GM12878 (cell line): ENCODE data around the gene SLC16A6. TPM values are rescaled to one million over a fixed set of nuclear protein-coding genes. Genes with fewer than 3 reads are reported as not detected.

Experiments
- ATAC-seq: fragments of 200-7000 bp; cut with Tn5 transposase; 3 replicates; pipeline ENCODE4 v1.9.1; 2020; ENCODE audit warnings: mild to moderate bottlenecking, moderate library complexity
- BruUV-seq: library from RNA; stranded (reverse); fragments of 400-500 nt; replicated peaks from 2 replicates; lab custom pipeline; 2021; lab: Mats Ljungman, UMichigan
- CTCF ChIA-PET: fragments of 300-600 bp; sonication (Branson Sonifier 250); formaldehyde crosslinking; extraction: SDS; loops from one replicate; lab custom pipeline; 2021; ENCODE audit warnings: inconsistent platforms; lab: Yijun Ruan, JAX
- POLR2A ChIA-PET: fragments of 350-600 bp; formaldehyde crosslinking; extraction: SDS; loops from one replicate; lab custom pipeline; 2021; ENCODE audit warnings: inconsistent platforms; lab: Charles Lee
- RAD21 ChIA-PET: fragments of 300-600 bp; sonication (Branson Sonifier 250); formaldehyde crosslinking; loops from one replicate; lab custom pipeline; 2023; ENCODE audit warnings: antibody characterized with exemption; ENCODE audit not compliant: unreplicated experiment; lab: Charles Lee
- SMC1A ChIA-PET: fragments of 300-600 bp; sonication (Branson Sonifier 250); formaldehyde crosslinking; loops from one replicate; lab custom pipeline; 2023; ENCODE audit not compliant: unreplicated experiment, uncharacterized antibody; lab: Charles Lee
- DNase-seq: peaks from one replicate; pipeline ENCODE4 v3.0.0-alpha.2; 2011; ENCODE audit warnings: low read depth, low spot score
- FAIRE-seq: peaks from 3 replicates; lab custom pipeline; 2011; peaks lifted over from hg19 to GRCh38; lab: Jason Lieb, UNC
- H2AFZ ChIP-seq: 2 replicates; pipeline ENCODE4 v1.6.0; 2011; ENCODE audit warnings: low read depth, low read length, control low read depth; ENCODE audit not compliant: control insufficient read depth
- H3K27ac ChIP-seq: 2 replicates; pipeline ENCODE4 v1.5.1; 2011; ENCODE audit warnings: control low read depth; ENCODE audit not compliant: control insufficient read depth, insufficient read depth
- H3K27me3 ChIP-seq, 2 experiments: replicated peaks in 1 of 2; 2 replicates each; pipeline versions ENCODE4 v1.6.0 to v1.6.1; 2011; ENCODE audit warnings: low read length in 1 of 2; ENCODE audit not compliant: control insufficient read depth in 2 of 2, insufficient read depth in 2 of 2
- H3K36me3 ChIP-seq, 2 experiments: 2 replicates each; pipeline ENCODE4 v1.5.1; 2011; ENCODE audit warnings: low read length in 1 of 2; ENCODE audit not compliant: control insufficient read depth in 2 of 2, insufficient read depth in 2 of 2
- H3K4me1 ChIP-seq: 2 replicates; pipeline ENCODE4 v1.6.1; 2011; ENCODE audit warnings: mild to moderate bottlenecking, low read length, moderate library complexity, mixed read lengths; ENCODE audit not compliant: control insufficient read depth, insufficient read depth
- H3K4me2 ChIP-seq: 2 replicates; pipeline ENCODE4 v1.6.0; 2011; ENCODE audit warnings: control low read depth; ENCODE audit not compliant: control insufficient read depth, insufficient read depth
- H3K4me3 ChIP-seq: fragments of 200-600 bp; sonication (generic); 2 replicates; pipeline ENCODE4 v1.5.1; 2016
- H3K79me2 ChIP-seq: 2 replicates; pipeline ENCODE4 v1.6.0; 2011; ENCODE audit warnings: low read length; ENCODE audit not compliant: control insufficient read depth, insufficient read depth
- H3K9ac ChIP-seq: 2 replicates; pipeline ENCODE4 v1.8.0; 2011; ENCODE audit warnings: low read length, control low read depth, mixed read lengths; ENCODE audit not compliant: control insufficient read depth, insufficient read depth
- H3K9me3 ChIP-seq: replicated peaks from 3 replicates; pipeline ENCODE4 v1.5.1; 2011; ENCODE audit warnings: mild to moderate bottlenecking, low read length; ENCODE audit not compliant: control insufficient read depth, insufficient read depth
- H4K20me1 ChIP-seq: 2 replicates; pipeline ENCODE4 v1.6.0; 2011; ENCODE audit not compliant: control insufficient read depth, insufficient read depth
- BRCA1 ChIP-seq: IDR thresholded peaks from 2 replicates; pipeline ENCODE4 v1.6.1; 2011; ENCODE audit warnings: low read depth, low read length, improper control_type of control experiment
- CHD4 ChIP-seq: fragments of 200-600 bp; sonication (generic); IDR thresholded peaks from 2 replicates; pipeline ENCODE4 v1.6.1; 2016; ENCODE audit warnings: mild to moderate bottlenecking
- CREB1 ChIP-seq: IDR thresholded peaks from 2 replicates; pipeline ENCODE4 v1.6.1; 2012; ENCODE audit warnings: low read depth, mild to moderate bottlenecking, inconsistent platforms
- EED ChIP-seq: sonication (generic); IDR thresholded peaks from 2 replicates; pipeline ENCODE4 v1.6.1; 2016; ENCODE audit warnings: antibody characterized with exemption, low read depth
- GABPA ChIP-seq: IDR thresholded peaks from 2 replicates; pipeline ENCODE4 v1.6.1; 2014; ENCODE audit warnings: antibody characterized with exemption, low read depth, mild to moderate bottlenecking, inconsistent platforms
- HDGF ChIP-seq: fragments of 450-650 bp; IDR thresholded peaks from 2 replicates; pipeline ENCODE4 v1.6.1; 2016; ENCODE audit warnings: antibody characterized with exemption
- MLLT1 ChIP-seq: fragments of 450-650 bp; IDR thresholded peaks from 2 replicates; pipeline ENCODE4 v1.6.1; 2016; ENCODE audit warnings: mild to moderate bottlenecking
- NRF1 ChIP-seq: conservative IDR thresholded peaks from 2 replicates; pipeline ENCODE4 v1.6.1; 2011; ENCODE audit warnings: mild to moderate bottlenecking, low read depth, low read length, improper control_type of control experiment
- ZBTB4 ChIP-seq: fragments of 450-650 bp; formaldehyde crosslinking; IDR thresholded peaks from 2 replicates; pipeline ENCODE4 v1.4.0; 2022; ENCODE audit warnings: mild to moderate bottlenecking, moderate library complexity
- WGBS: methylation state at CpG from one replicate; pipeline ENCODE4 v1.1.6; 2016; ENCODE audit warnings: low lambda C conversion rate; ENCODE audit not compliant: insufficient replicate concordance, insufficient coverage; ENCODE audit errors: missing lambda C conversion rate; 5-methylcytosine and 5-hydroxymethylcytosine counted together
- in situ Hi-C: fragments of 300-500 bp; cut with MboI; formaldehyde crosslinking; loops from 9 replicates; pipeline ENCODE4 v1.14.3; 2018; ENCODE audit warnings: mixed read lengths
- intact Hi-C: fragments of 100-400 bp; cut with micrococcal nuclease; formaldehyde crosslinking; loops from one replicate; pipeline ENCODE4 v1.14.2; 2022; ENCODE audit not compliant: unreplicated experiment
- polyA plus RNA-seq, 11 experiments: library from polyadenylated mRNA; depleted of rRNA in 4 of 11; unstranded in 6 of 11; stranded (reverse) in 5 of 11; fragments of >200 nt; fragmentation: Nextera tagmentation in 4 of 11; fragmentation: Illumina TruSeq in 1 of 11; extraction: Ambion mirVana in 4 of 11; extraction: Trizol in 1 of 11; gene quantifications; 1 replicate in 1 of 11; 2 replicates in 10 of 11; pipeline versions ENCODE4 v1.2.1 to v1.2.3, GENCODE V29; 2011 to 2016; ENCODE audit warnings: inconsistent platforms in 2 of 11, missing spikeins in 2 of 11, low read depth in 1 of 11
- total RNA-seq, 4 experiments: library from RNA; depleted of rRNA in 3 of 4; stranded (reverse); fragments of >200 nt in 3 of 4; fragmentation: Illumina TruSeq in 1 of 4; extraction: Trizol in 1 of 4; gene quantifications; 2 replicates each; pipeline versions ENCODE4 v1.2.1 to v1.2.3, GENCODE V29; 2013 to 2021

The SLC16A6 gene
- total and polyA plus RNA-seq, 10 of the 15 experiments (the other 5 are each of a cell fraction or from before 2014, with no cell fraction given): 2.4 to 8.8 (median 6.0) TPM

- H3K27me3 ChIP-seq: no peaks in the 10 kb centered on the region
- no peaks in the 10 kb centered on the region for H4K20me1 ChIP-seq
- H3K4me3 ChIP-seq: no peak overlapping the region
- H3K9me3 ChIP-seq: no peaks in the 10 kb centered on the region
- POLR2A ChIA-PET: no interaction called here
- no peaks in the 10 kb centered on the region for H3K36me3 ChIP-seq
- no peaks in the 10 kb centered on the region for H3K79me2 ChIP-seq
- CTCF ChIA-PET: interaction anchor here (3.1 kb wide), 1 partner anchor 97 kb away, joined by 9 read pairs; no protein-coding TSS in a partner anchor
- TF ChIP-seq BRCA1: no peak
- no peak for TF ChIP-seq NRF1
- TF ChIP-seq CHD4: no peak
- TF ChIP-seq EED: no peak
- TF ChIP-seq, all 136 proteins: peak for 0
- no peak overlapping the region for H2AFZ ChIP-seq
- ATAC-seq: no peak
- no peak overlapping the region for H3K9ac ChIP-seq
- H3K27ac ChIP-seq: no peak overlapping the region
- intact Hi-C loops (no loop called here), in situ Hi-C loops (no loop called here)
- ChIA-PET SMC1A (no interaction called here), RAD21 (no interaction called here)
- no TSS peak for BruUV-seq
- no peak for FAIRE-seq
- no peak for DNase-seq
- H3K4me2 ChIP-seq: no peak overlapping the region
- 62% methylated on average over 10 of the region's 10 CpGs for WGBS
- no peaks in the 10 kb centered on the region for H3K4me1 ChIP-seq
These were observed 11.2 kb upstream of the SLC16A6 start for GRCh38 chr17:68302066-68302564.

- Histone ChIP-seq H4K20me1 (no peaks in the 10 kb centered on the region), H3K4me1 (peaks cover 4% of the 10 kb centered on the region; the same call in 1 of the 2 replicates), H3K9me3 (no peaks in the 10 kb centered on the region), H3K4me2 (no peak overlapping the region), H3K4me3 (no peak overlapping the region), H3K36me3 (no peaks in the 10 kb centered on the region), H3K79me2 (no peaks in the 10 kb centered on the region), H3K27ac (no peak overlapping the region), H3K27me3 (no peaks in the 10 kb centered on the region), H2AFZ (no peak overlapping the region), H3K9ac (no peak overlapping the region)
- intact Hi-C loops (no loop called here), in situ Hi-C loops (no loop called here)
- FAIRE-seq (no peak), DNase-seq (no peak), ATAC-seq (no peak)
- RAD21 ChIA-PET: interaction anchor here (1.4 kb wide), 1 partner anchor 161 kb away, joined by 3 read pairs; no protein-coding TSS in a partner anchor
- POLR2A ChIA-PET: no interaction called here
- CTCF ChIA-PET: no interaction called here
- 92% methylated on average over 9 of the region's 9 CpGs for WGBS
- no TSS peak for BruUV-seq
- SMC1A ChIA-PET: no interaction called here
- TF ChIP-seq CREB1 (no peak), GABPA (no peak), HDGF (no peak), MLLT1 (no peak), CHD4 (no peak), ZBTB4 (CRISPR knock-in tag) (no peak)
These were observed 10.6 kb upstream of the SLC16A6 start for GRCh38 chr17:68301438-68301959.
